B cell (primary cell): ENCODE data around the gene TRPM2.

Experiments
- CTCF ChIP-seq: fragments of 200-600 bp; IDR thresholded peaks from one replicate; pipeline ENCODE4 v1.8.0; 2022; ENCODE audit warnings: antibody characterized with exemption, mild to moderate bottlenecking
- EZH2 ChIP-seq: IDR thresholded peaks from 2 replicates; pipeline ENCODE4 v1.6.1; 2012; ENCODE audit warnings: borderline replicate concordance, low read depth, mild to moderate bottlenecking, moderate library complexity, low read length; ENCODE audit not compliant: insufficient read depth, poor library complexity, severe bottlenecking

- TF ChIP-seq CTCF (no peak), EZH2 (no peak)
Observed at GRCh38 chr21:44392185-44392584, 38.8 kb downstream of the TRPM2 start.
